Ascending aorta (tissue), 2 donors: Measurements from ENCODE around the gene SYT1. TPM values are rescaled to one million over a fixed set of nuclear protein-coding genes. Genes with fewer than 3 reads are reported as not detected.

Source experiments
- DNase-seq, 2 donors: peaks; one replicate each; pipeline ENCODE4 v3.0.0-alpha.2; 2019; ENCODE audit warnings: low spot score in 2 of 2
- H3K27ac ChIP-seq, 2 donors: fragments of 200-600 bp; sonication (generic); one replicate each; pipeline ENCODE4 v1.5.1; 2016 to 2017; ENCODE audit warnings: mild to moderate bottlenecking in 1 of 2
- H3K27me3 ChIP-seq: fragments of 200-600 bp; sonication (generic); one replicate; pipeline ENCODE4 v1.5.1; 2017
- H3K36me3 ChIP-seq, 2 donors: fragments of 200-600 bp; sonication (generic); one replicate each; pipeline ENCODE4 v1.5.1; 2016
- H3K4me1 ChIP-seq, 2 donors: fragments of 200-600 bp; sonication (generic); one replicate each; pipeline ENCODE4 v1.5.1; 2016 to 2017; ENCODE audit warnings: mild to moderate bottlenecking in 1 of 2
- H3K4me3 ChIP-seq, 2 donors: fragments of 200-600 bp; sonication (generic); one replicate each; pipeline ENCODE4 v1.5.1; 2016 to 2017; ENCODE audit warnings: mild to moderate bottlenecking in 1 of 2
- H3K9me3 ChIP-seq, 2 donors: fragments of 200-600 bp; sonication (generic); one replicate each; pipeline ENCODE4 v1.5.1; 2016
- CTCF ChIP-seq, 3 experiments: fragments of 200-600 bp in 2 of 3; fragments of 450-650 bp in 1 of 3; sonication (generic) in 2 of 3; IDR thresholded peaks; one replicate each; pipeline ENCODE4 v1.5.1; 2016 to 2019; ENCODE audit warnings: antibody characterized with exemption in 3 of 3, mild to moderate bottlenecking in 1 of 3, moderate library complexity in 1 of 3
- intact Hi-C: fragments of 100-400 bp; cut with DNase I; formaldehyde crosslinking; loops from one replicate; pipeline ENCODE4 v1.15.1; 2023
- total RNA-seq: library from RNA; depleted of rRNA; stranded (reverse); fragments of >200 nt; gene quantifications from one replicate; pipeline ENCODE4 v1.1.0, GENCODE V29; 2016

SYT1 gene
- total RNA-seq, 1 donor from 2014 or later = 0.64 TPM

- no peaks in the 10 kb centered on the region for H3K9me3 ChIP-seq
- H3K4me3 ChIP-seq = no peak overlapping the region
- H3K36me3 ChIP-seq = no peaks in the 10 kb centered on the region
- intact Hi-C loops = no loop called here
- H3K4me1 ChIP-seq = no peaks in the 10 kb centered on the region
- TF ChIP-seq CTCF (IDR thresholded peaks at IDR 0.05) = no peak
- H3K27me3 ChIP-seq = no peaks in the 10 kb centered on the region
- no peak for DNase-seq
- H3K27ac ChIP-seq = no peak overlapping the region
Measured at GRCh38 chr12:79046021-79046420, 181.4 kb downstream of the SYT1 start.

- DNase-seq = no peak
- Histone ChIP-seq H3K4me3 (no peak overlapping the region), H3K4me1 (no peaks in the 10 kb centered on the region), H3K36me3 (no peaks in the 10 kb centered on the region), H3K9me3 (no peaks in the 10 kb centered on the region), H3K27me3 (no peaks in the 10 kb centered on the region), H3K27ac (no peak overlapping the region)
- no peak for TF ChIP-seq CTCF (IDR thresholded peaks at IDR 0.05)
- intact Hi-C loops = no loop called here
Measured at GRCh38 chr12:79048962-79049361, 184.4 kb downstream of the SYT1 start.

- Histone ChIP-seq H3K36me3 (no peaks in the 10 kb centered on the region), H3K27me3 (no peaks in the 10 kb centered on the region), H3K9me3 (no peaks in the 10 kb centered on the region), H3K27ac (no peak overlapping the region), H3K4me1 (no peaks in the 10 kb centered on the region), H3K4me3 (no peak overlapping the region)
- DNase-seq = no peak
- TF ChIP-seq CTCF (IDR thresholded peaks at IDR 0.05) = no peak
- intact Hi-C loops = no loop called here
Measured at GRCh38 chr12:79053394-79053793, 188.8 kb downstream of the SYT1 start.

- no peak for DNase-seq
- no peaks in the 10 kb centered on the region for H3K36me3 ChIP-seq
- H3K4me1 ChIP-seq = no peaks in the 10 kb centered on the region
- H3K27ac ChIP-seq = no peak overlapping the region
- no peaks in the 10 kb centered on the region for H3K27me3 ChIP-seq
- TF ChIP-seq CTCF (IDR thresholded peaks at IDR 0.05) = no peak
- no peaks in the 10 kb centered on the region for H3K9me3 ChIP-seq
- no peak overlapping the region for H3K4me3 ChIP-seq
- intact Hi-C loops = no loop called here
Measured at GRCh38 chr12:79055926-79056674, 191.5 kb downstream of the SYT1 start.

- intact Hi-C loops = no loop called here
- no peak overlapping the region for H3K27ac ChIP-seq
- no peak for DNase-seq
- H3K4me1 ChIP-seq = no peaks in the 10 kb centered on the region
- no peaks in the 10 kb centered on the region for H3K27me3 ChIP-seq
- H3K9me3 ChIP-seq = no peaks in the 10 kb centered on the region
- no peak overlapping the region for H3K4me3 ChIP-seq
- no peak for TF ChIP-seq CTCF (IDR thresholded peaks at IDR 0.05)
- no peaks in the 10 kb centered on the region for H3K36me3 ChIP-seq
Measured at GRCh38 chr12:79056775-79057174, 192.2 kb downstream of the SYT1 start.

GRCh38 chr12:79057540-79057939 is 193.0 kb downstream of the SYT1 start:
- H3K4me1 ChIP-seq = no peaks in the 10 kb centered on the region
- H3K4me3 ChIP-seq = no peak overlapping the region
- TF ChIP-seq CTCF (IDR thresholded peaks at IDR 0.05) = no peak
- H3K36me3 ChIP-seq = no peaks in the 10 kb centered on the region
- no peak overlapping the region for H3K27ac ChIP-seq
- H3K27me3 ChIP-seq = no peaks in the 10 kb centered on the region
- no peaks in the 10 kb centered on the region for H3K9me3 ChIP-seq
- DNase-seq = no peak
- intact Hi-C loops = no loop called here
